HuH-7 (cell line): ENCODE measurements around the gene RLIM.

Experiments used
- DNase-seq: peaks from one replicate; pipeline ENCODE4 v3.0.0; 2011; ENCODE audit warnings: low spot score

Gene RLIM

DNA sequence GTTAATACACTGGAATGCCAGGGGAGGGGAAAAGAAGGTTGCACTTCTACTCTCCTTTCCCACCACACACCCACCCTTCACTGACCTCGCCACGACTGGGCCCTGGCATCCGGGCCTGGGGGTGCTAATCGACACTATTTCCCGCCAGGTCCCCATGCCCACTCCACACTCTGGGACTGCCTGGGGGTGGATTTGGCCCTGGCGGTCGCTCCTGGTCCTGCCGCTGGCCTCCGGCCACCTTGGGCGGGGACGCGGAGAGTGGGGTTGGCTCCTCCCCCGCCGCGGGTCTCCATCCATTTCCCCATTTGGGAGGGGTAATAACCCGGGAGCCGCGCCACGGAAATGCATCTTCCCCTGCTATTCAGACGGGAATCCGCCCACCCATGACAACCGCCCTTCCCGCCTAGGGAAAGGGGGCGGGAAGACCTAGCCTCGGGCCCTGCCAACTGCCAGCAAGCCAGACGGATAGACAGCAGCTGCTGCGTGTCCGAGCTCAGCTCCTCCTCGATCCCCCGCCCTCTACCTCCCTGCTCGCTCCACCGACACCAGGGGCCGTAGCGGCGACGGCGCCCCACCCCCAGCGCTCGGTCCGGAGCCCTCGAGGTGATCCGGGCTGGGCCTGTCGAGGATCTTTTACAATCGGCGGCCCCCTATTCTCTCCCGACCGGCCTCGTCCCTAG lies 78.1 kb downstream of the RLIM start:
- no peak for DNase-seq

DNA sequence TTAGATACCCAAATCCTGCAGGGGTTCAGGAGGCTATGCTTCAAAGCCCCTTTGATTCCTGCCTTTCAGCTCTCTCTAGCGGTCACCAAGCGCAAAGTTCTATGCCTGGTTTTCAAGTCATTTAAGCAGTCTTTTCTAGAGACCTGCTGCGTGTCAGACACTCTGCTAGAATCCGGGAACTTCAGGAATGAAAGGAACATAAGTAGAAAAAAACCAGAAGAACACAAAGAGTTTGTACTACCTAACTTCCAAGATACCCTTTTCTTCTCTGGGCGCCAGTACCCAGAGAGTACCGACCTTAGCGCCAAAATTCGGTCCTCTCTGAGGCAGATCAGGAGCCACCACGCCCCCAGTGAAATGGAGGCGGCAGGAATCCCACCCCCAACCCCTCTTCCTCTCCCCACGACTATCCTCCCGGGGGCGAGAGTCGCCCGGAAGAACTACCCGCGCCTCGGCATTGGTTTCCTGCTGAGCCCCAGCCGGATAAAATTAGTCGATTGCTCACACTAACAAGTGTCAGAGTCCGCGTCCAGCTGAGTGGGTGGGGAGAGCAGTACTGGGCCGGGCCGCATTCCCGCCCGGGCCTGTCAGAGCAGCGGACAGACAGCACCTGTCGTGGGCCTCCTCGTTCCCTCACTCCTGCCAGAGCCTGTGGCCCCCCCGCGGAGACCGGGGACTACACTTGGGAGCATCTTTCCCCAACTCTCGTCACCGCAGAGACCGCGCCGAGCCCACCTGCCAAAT lies 78.8 kb downstream of the RLIM start:
- no peak for DNase-seq
